ENCODE results near the gene ITCH. TPM values are rescaled to one million over a fixed set of nuclear protein-coding genes. Genes with fewer than 3 reads are reported as not detected.
"Not testable (repeated sequence)": the region's sequence is repeated elsewhere in the genome, so short reads cannot be mapped to it uniquely, and the experiment has no call there.

ITCH gene
- total RNA-seq, 4 donors from 2014 or later, result 50.3 to 67.6 (median 55.2) TPM

GRCh38 chr20:34426026-34426425, 63.0 kb downstream of the ITCH start:
- ATAC-seq (ENCODE audit: low FRiP score), result peak; percentile 86
- DNase-seq (ENCODE audit: low spot score), result no peak
- TF ChIP-seq CTCF (IDR thresholded peaks at IDR 0.05), result no peak

- no peak for ATAC-seq (ENCODE audit: low FRiP score)
- no peak for DNase-seq (ENCODE audit: low spot score)
- no peak for TF ChIP-seq CTCF (IDR thresholded peaks at IDR 0.05)
Observed at GRCh38 chr20:34427331-34427730, 64.3 kb downstream of the ITCH start.

GRCh38 chr20:34427784-34428183, 64.7 kb downstream of the ITCH start:
- DNase-seq (ENCODE audit: low spot score) (no peak), ATAC-seq (ENCODE audit: low FRiP score) (no peak)
- no peak for TF ChIP-seq CTCF (IDR thresholded peaks at IDR 0.05)

GRCh38 chr20:34431168-34431567, 68.1 kb downstream of the ITCH start:
- no peak for TF ChIP-seq CTCF (IDR thresholded peaks at IDR 0.05)
- ATAC-seq (ENCODE audit: low FRiP score) (no peak), DNase-seq (ENCODE audit: low spot score) (no peak)

- not testable (repeated sequence) for DNase-seq (ENCODE audit: low spot score); ATAC-seq (ENCODE audit: low FRiP score)
Observed at GRCh38 chr20:34432663-34433062, 69.6 kb downstream of the ITCH start.

- DNase-seq (ENCODE audit: low spot score), result no peak
- no peak for TF ChIP-seq CTCF (IDR thresholded peaks at IDR 0.05)
- ATAC-seq (ENCODE audit: low FRiP score), result no peak
Observed at GRCh38 chr20:34433391-34433790, 70.3 kb downstream of the ITCH start.

GRCh38 chr20:34435589-34435988, 72.5 kb downstream of the ITCH start:
- DNase-seq (ENCODE audit: low spot score) (no peak), ATAC-seq (ENCODE audit: low FRiP score) (no peak)
- TF ChIP-seq CTCF (IDR thresholded peaks at IDR 0.05), result no peak

Data from omental fat pad (tissue), 4 donors.